GM18519 (cell line): ENCODE data around the gene CBR3.
"Not testable (repeated sequence)": the region's sequence is repeated elsewhere in the genome, so short reads cannot be mapped to it uniquely, and the experiment has no call there.

ENCODE experiments used
- ATAC-seq: cut with Tn5 transposase; IDR thresholded peaks from one replicate; pipeline ENCODE4 v1.9.1; 2021; ENCODE audit warnings: mild to moderate bottlenecking, moderate library complexity; ENCODE audit not compliant: unreplicated experiment, low FRiP score

CBR3 gene

DNA sequence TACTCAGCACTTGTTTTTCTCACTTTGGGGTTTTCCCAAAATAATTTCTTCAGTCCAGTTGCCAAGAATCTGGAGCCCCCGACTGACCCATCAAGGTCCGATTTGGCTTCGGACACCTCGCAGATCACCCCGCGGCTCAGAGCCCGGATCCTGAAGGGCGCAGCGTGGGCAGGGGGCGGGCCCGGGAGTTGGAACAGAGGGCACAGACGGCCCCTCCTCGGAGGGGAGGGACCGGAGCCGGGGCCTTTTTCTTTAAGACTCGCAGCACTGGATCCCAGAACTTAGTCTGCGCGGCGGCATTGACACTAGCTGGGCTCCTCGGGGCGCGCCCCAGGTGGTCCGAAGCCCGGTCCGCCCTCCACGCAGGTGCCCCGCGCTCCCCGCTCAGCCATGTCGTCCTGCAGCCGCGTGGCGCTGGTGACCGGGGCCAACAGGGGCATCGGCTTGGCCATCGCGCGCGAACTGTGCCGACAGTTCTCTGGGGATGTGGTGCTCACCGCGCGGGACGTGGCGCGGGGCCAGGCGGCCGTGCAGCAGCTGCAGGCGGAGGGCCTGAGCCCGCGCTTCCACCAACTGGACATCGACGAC is at the start of gene CBR3:
TSS of gene CBR3 (plus strand) at position 277 of the 588 bp plus-strand sequence. CDS start at position 391, 114 bp downstream.
- ATAC-seq: no peak

DNA sequence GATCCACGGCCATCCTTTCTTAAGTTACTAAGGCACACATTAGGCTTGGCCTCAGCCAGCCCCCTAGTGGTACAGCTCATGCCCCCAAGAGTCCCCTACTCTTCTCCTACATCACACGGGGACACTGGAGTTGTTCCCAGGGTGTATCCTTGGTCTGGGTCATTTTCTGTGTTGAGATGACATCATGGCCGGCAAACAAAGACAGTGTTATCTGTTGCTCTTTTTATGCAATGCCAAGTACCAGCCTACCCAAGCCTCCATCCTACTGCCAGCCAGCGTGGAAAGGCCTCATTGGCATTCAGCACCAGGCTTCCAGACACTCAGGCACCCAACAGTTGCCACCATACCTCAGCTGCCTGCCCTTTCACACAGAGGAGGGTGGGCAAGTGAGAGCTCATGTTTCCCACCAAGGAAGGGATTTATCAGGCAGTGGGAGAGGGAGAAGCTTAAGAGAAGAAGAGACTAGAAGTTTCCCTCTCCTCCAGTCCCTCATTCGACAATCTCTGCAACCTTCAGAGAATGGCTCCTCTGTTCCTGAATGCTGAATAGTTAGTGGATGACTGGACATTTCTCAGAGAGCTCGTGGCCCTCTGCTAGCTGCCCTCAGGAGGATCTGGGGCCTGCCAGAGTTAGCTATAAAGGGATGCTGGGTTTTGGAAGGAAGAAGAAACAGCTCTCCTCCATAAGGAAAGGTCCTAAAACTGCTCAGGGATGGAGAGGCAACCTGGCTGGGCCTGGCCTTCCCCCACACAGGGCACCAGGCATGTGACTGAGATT is 47.3 kb upstream of the CBR3 start:
- no peak for ATAC-seq

DNA sequence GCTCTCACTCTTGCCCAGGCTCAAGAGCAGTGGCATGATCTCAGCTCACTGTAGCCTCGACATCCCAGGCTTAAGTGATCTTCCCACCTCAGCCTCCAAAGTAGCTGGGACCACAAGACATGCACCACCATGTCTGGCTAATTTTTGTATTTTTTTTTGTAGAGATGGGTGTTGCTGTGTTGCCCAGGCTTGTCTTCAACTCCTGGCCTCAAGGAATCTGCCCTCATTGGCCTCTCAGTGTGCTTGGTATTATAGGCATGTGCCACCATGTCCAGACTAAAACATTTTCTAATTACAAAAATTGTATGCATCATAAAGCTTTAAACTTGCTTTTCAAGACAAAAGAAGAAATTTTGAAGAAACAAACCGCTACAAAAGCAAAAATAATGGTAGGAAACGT is 44.9 kb upstream of the CBR3 start:
- ATAC-seq: no peak

DNA sequence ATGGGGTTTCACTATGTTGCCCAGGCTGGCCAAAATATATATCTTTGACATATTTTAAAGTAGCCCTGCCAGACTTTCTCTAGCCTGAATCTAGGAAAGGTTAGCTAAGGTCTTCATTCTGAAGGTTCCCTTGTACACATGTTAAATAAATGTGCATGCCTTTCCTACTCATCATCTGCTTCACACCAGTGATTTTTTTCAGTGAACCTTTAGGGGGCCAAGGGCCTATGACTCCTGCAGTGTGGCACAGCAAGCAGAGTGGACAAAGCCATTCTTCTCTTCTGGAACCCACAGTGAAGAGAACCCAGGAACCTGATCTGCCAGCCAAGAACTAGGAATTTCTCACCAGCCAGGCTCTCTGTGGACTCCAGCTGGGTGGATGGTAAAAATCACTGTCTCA is 42.2 kb upstream of the CBR3 start:
- ATAC-seq: no peak

DNA sequence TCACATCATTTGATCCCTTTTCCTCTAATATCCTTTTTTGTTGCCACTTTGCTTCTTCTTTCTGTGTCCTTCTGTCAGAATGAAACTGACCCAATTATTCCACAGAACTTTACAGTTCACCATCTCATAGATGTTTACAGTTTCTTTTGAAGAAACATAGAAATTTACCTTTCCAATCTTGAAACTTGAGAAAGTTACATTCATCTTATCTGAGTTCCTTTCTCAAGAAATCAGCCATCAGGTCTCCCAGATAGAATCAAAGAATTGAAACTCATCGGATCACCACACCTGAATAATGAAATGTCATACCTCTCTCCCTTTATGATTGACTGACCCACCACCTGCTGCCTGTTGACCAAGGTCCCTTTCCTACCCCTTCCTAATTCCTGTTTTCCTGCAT is 41.4 kb upstream of the CBR3 start:
- ATAC-seq: no peak

GRCh38 chr21:36096398-36097290 is 38.2 kb upstream of the CBR3 start:
- no peak for ATAC-seq

GRCh38 chr21:36097427-36098181 is 37.3 kb upstream of the CBR3 start:
- no peak for ATAC-seq

DNA sequence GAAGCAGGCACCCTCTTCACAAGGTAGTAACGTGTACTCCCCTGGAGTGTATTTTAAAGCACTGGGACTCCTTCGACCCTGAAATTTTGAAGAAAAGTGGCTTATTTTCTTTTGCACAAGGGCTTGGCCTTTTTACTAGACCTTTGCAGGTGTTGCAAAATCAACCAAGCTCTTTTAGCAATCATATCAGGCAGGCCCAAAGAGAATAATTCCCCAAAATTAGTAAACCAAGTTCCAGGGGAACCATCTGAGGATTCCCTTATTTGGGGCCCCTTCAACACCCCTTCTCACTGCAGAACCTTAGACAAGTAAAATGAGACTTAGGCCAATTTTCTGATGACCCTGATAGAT is 36.7 kb upstream of the CBR3 start:
- no peak for ATAC-seq

DNA sequence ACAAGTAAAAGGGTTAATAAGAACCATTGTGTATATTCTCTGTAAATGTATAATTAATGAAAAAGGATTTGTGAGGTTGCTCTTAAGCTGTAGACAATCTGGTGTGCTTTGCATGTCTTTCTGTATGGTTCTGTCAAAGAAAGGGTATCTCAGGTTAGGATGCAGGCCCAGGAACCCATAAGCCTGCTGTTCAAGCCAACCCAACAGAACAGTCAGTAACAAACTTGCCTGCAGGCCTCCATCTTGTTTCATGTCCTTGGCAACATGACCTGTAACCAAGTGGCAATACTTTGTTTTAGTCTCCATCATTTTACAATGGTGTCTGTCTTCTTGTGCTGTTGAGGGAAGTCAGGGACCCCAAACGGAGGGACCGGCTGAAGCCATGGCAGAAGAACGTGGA is 35.9 kb upstream of the CBR3 start:
- no peak for ATAC-seq

GRCh38 chr21:36099695-36100211 is 35.1 kb upstream of the CBR3 start:
- not testable (repeated sequence) for ATAC-seq

GRCh38 chr21:36100971-36101641 is 33.8 kb upstream of the CBR3 start:
- no peak for ATAC-seq

- no peak for ATAC-seq
Measured at GRCh38 chr21:36103434-36103833, 31.4 kb upstream of the CBR3 start.

DNA sequence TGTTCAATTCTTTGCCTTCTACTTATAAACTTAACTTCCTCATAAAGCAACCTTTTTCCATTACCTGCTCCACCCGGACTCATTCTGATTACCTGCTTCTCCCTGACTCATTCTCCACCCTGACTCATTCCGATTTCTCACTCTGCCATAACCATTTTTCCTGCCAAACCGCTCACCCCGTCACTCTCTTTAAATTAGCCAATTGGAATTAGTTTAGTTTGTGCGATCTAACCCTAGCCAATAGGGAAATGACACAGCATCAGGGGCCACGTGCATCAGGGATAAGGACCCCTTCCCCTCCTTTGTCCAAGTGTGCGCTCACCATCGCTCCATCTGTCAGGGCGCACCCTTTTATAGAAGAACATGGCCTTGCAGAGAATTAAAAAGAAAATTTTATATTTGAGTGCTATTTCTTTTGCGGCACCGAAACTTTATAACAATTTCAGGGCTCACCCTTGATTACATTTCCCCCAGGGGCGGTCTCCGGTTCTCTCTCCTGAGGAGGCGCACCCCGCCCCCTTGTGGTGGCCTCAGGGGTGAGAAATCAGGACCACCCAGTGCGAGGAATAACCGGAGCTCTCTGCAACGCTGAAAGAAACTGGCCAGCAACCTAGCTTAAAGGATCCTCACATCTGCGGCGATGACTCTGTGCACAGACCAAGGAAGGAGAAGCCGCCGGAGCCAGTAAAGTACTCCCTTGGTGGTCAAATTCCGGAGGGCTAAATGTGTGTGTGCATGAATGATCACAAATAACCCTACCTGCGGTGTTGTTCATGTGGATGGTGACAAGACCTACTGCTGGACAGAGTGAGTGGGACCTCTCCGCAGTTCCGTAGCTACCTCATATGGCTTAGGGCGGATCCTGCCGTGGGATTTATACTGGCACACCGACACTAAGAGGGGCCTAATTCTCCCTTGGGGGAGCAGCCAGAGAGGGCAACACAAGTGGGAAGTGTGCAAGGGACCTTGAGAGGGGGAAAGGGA is 30.3 kb upstream of the CBR3 start:
- no peak for ATAC-seq

DNA sequence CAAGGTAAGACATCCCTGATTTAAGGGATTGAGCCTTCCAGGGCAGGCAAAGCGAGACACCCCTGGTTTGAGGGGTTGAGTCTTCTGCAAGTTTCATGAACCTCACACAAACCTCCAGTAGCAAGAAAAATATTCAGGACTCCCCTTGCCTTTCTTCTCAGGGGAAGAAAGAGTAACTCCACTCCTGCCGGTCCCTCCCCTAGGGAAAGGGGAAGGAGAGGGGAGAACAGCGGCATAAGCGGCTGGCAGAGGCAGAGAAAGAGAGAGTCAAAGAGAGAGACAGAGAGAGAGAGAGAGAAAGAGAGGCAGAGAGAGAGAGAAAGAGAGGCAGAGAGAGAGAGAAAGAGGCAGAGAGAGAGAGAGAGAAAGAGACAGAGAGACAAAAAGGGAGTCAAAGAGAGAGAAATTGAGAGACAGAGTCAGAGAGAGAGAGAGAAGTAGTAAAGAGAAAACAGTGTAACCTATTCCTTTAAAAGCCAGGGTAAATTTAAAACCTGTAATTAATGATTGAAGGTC is 29.5 kb upstream of the CBR3 start:
- no peak for ATAC-seq

DNA sequence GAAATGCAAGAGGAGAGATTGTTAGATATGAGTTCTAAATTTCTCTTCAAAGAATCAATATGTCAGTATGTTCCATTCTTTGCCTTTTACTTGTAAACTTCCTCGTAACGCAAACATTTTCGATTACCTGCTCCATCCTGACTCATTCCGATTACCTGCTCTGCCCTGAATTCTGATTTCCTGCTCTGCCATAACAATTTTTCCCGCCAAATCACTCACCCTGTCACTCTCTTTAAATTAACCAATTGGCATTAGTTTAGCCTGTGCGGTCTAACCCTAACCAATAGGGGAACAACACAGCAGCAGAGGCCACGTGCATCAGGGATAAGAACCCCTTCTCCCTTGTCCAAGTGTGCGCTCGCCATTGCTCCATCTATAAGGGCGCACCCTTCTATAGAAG is 25.0 kb upstream of the CBR3 start:
- ATAC-seq: no peak

DNA sequence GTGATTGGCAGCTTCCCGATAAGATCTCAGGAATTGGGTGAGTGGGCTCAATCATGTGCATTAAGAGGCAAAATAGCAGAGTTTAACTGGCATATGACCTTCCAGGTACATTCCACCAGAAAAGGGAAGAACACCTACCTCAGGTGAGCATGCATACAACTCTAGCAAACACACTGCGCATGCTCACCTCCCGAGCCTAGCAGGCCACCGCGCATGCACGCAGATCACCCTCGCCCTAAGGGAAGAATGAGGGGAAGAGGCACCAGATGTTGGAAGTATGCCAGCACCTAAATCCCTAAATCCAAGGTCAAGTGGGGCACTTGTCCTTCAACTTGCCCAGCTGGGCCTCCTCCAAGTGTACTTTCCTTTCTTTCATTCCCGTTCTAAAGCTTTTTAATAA is 23.6 kb upstream of the CBR3 start:
- ATAC-seq: no peak

DNA sequence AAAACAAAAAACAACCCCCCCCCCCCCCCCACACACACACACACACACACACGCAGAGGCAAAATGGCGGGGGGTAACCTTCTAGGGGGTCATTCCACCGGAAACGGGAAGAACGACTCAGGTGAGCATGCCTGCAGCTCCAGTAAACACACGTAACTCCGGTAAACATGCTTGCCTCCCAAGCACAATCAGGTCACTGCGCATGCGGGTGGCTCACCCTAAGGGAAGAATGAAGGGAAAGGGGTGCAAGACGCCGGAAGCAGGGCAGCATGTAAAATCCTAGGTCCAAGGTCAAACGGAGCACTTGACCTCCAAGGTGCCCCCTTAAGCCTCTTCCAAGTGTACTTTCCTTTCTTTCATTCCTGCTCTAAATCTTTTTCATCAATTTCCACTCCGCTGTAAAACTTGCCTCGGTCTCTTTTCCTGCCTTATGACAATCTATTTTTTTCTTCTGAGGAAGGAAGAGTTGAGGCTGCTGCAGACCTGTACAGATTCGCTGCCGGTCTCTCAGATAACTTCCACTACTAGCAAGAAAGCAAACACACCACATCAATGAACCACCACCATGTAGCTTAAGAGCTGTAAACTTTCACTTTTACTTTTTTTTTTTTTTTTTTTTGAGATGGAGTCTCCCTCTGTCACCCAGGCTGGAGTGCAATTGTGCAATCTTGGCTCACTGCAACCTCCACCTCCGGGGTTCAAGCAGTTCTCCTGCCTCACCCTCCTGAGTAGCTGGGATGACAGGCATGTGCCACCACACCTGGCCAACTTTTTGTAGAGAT is 21.0 kb upstream of the CBR3 start:
- no peak for ATAC-seq
